ENCODE data around the gene CLTB. TPM values are rescaled to one million over a fixed set of nuclear protein-coding genes. Genes with fewer than 3 reads are reported as not detected.
A peak's percentile ranks its signal among the peaks of the same experiment; 100 is the strongest.

The CLTB gene
- total and polyA plus RNA-seq, 2 of the 13 experiments (the other 11 are each of a cell fraction or from before 2014, with no cell fraction given), result 23.3 to 33.8 TPM

- TF ChIP-seq ZBTB46 (CRISPR knock-in tag; IDR thresholded peaks at IDR 0.05; ENCODE audit: borderline replicate concordance), result peak; percentile 68; the same call in 1 of the 2 replicates
- no peak for TF ChIP-seq GPN1 (CRISPR knock-in tag; IDR thresholded peaks at IDR 0.05; ENCODE audit: borderline replicate concordance)
- TF ChIP-seq ATF5 (CRISPR knock-in tag; IDR thresholded peaks at IDR 0.05; ENCODE audit: low read depth), result 0 out of 2 replicates have a peak, but pooled peaks have one; percentile 39
- peak; percentile 91 for TF ChIP-seq RBM39 (IDR thresholded peaks at IDR 0.05; ENCODE audit: low read depth, low read length, poor library complexity, severe bottlenecking)
- peak; percentile 77 for TF ChIP-seq YEATS4 (CRISPR knock-in tag; IDR thresholded peaks at IDR 0.05; ENCODE audit: borderline replicate concordance)
- TF ChIP-seq LBX2 (CRISPR knock-in tag; IDR thresholded peaks at IDR 0.05; ENCODE audit: borderline replicate concordance), result peak; percentile 83
- TF ChIP-seq ZNF441 (CRISPR knock-in tag; IDR thresholded peaks at IDR 0.05; ENCODE audit: borderline replicate concordance), result no peak
- no peak for TF ChIP-seq JDP2 (CRISPR knock-in tag; IDR thresholded peaks at IDR 0.05; ENCODE audit: borderline replicate concordance)
- TF ChIP-seq TFE3 (CRISPR knock-in tag; IDR thresholded peaks at IDR 0.05), result peak; percentile 72
- 0 out of 2 replicates have a peak, but pooled peaks have one; percentile 79 for TF ChIP-seq ZNF724P (CRISPR knock-in tag; IDR thresholded peaks at IDR 0.05; ENCODE audit: borderline replicate concordance)
- 0 out of 2 replicates have a peak, but pooled peaks have one; percentile 24 for TF ChIP-seq PPARG (CRISPR knock-in tag; conservative IDR thresholded peaks at IDR 0.05)
- no peak for TF ChIP-seq RAD51 (IDR thresholded peaks at IDR 0.05; ENCODE audit: borderline replicate concordance)
- TF ChIP-seq NR2C2 (CRISPR knock-in tag; IDR thresholded peaks at IDR 0.05; ENCODE audit: borderline replicate concordance), result peak; percentile 67; the same call in 1 of the 2 replicates
- TF ChIP-seq FLYWCH1 (CRISPR knock-in tag; IDR thresholded peaks at IDR 0.05), result no peak
- peak; percentile 71; the same call in 1 of the 2 replicates for TF ChIP-seq ZNF431 (CRISPR knock-in tag; IDR thresholded peaks at IDR 0.05; ENCODE audit: borderline replicate concordance, low read depth)
- TF ChIP-seq MBNL3 (CRISPR knock-in tag; conservative IDR thresholded peaks at IDR 0.05), result no peak
- no peak; the same call in 1 of the 2 replicates for TF ChIP-seq MED1 (CRISPR knock-in tag; IDR thresholded peaks at IDR 0.05)
- no peak for TF ChIP-seq SMYD3 (CRISPR knock-in tag; IDR thresholded peaks at IDR 0.05)
- no peak for TF ChIP-seq SMAD9 (CRISPR knock-in tag; IDR thresholded peaks at IDR 0.05)
- peak; percentile 36; the same call in 1 of the 2 replicates for TF ChIP-seq ZBTB21 (CRISPR knock-in tag; IDR thresholded peaks at IDR 0.05)
- no peak for TF ChIP-seq SSRP1 (CRISPR knock-in tag; IDR thresholded peaks at IDR 0.05)
- TF ChIP-seq ZNF230 (CRISPR knock-in tag; IDR thresholded peaks at IDR 0.05), result no peak; the same call in 1 of the 2 replicates
- TF ChIP-seq ZNF670 (CRISPR knock-in tag; IDR thresholded peaks at IDR 0.05; ENCODE audit: borderline replicate concordance), result no peak
- TF ChIP-seq ELF4 (CRISPR knock-in tag; IDR thresholded peaks at IDR 0.05; ENCODE audit: borderline replicate concordance), result no peak
- TF ChIP-seq ZNF205 (CRISPR knock-in tag; IDR thresholded peaks at IDR 0.05), result peak; percentile 52; the same call in 1 of the 2 replicates
- peak; percentile 75; the same call in 1 of the 2 replicates for TF ChIP-seq ZNF773 (CRISPR knock-in tag; IDR thresholded peaks at IDR 0.05; ENCODE audit: borderline replicate concordance)
Observed at GRCh38 chr5:176361437-176362232, 54.7 kb downstream of the CLTB start, which contains the start of gene KIAA1191 (continued).

All from HepG2 (cell line).